Measurements from ENCODE around the gene POLR2H. TPM values are rescaled to one million over a fixed set of nuclear protein-coding genes. Genes with fewer than 3 reads are reported as not detected.

The POLR2H gene
- total and polyA plus RNA-seq, 4 donors: 46.4 to 139 (median 82.4) TPM

- no peak overlapping the region for H3K27ac ChIP-seq (ENCODE audit: low read depth in 1 of 2, low read length in 1 of 2)
- H3K4me3 ChIP-seq: no peak overlapping the region
- peaks cover 0 to 8% (median 0%) of the 10 kb centered on the region in 4 donors for H3K9me3 ChIP-seq (ENCODE audit: control insufficient read depth in 4 of 4, insufficient read depth in 3 of 4, low read length in 3 of 4)
- no peak overlapping the region for H3K9ac ChIP-seq (ENCODE audit: insufficient read depth in 1 of 2, low read length in 2 of 2)
- H3K4me1 ChIP-seq (ENCODE audit: control insufficient read depth in 5 of 5, insufficient read depth in 5 of 5, low read length in 5 of 5): peaks cover 0 to 8% (median 0%) of the 10 kb centered on the region in 5 donors
- H3K27me3 ChIP-seq (ENCODE audit: control insufficient read depth in 3 of 3, insufficient read depth in 3 of 3, low read length in 2 of 3): peaks cover 2 to 9% (median 3%) of the 10 kb centered on the region in 3 donors
- DNase-seq (no peak), ATAC-seq (ENCODE audit: insufficient read depth, low FRiP score) (no peak)
- H3K36me3 ChIP-seq (ENCODE audit: control insufficient read depth in 4 of 4, insufficient read depth in 4 of 4, low read length in 4 of 4): no peaks in the 10 kb centered on the region
- TF ChIP-seq CTCF (IDR thresholded peaks at IDR 0.05; ENCODE audit: control extremely low read depth, extremely low read depth): no peak
- WGBS, 2 donors: 60 to 66% methylated on average over 33 to 37 of the region's 37 CpGs
Observed at GRCh38 chr3:184386047-184386806, 24.7 kb downstream of the POLR2H start.

GRCh38 chr3:184387174-184387714 lies 25.7 kb downstream of the POLR2H start:
- peaks cover 0 to 3% (median 0%) of the 10 kb centered on the region in 3 donors for H3K27me3 ChIP-seq (ENCODE audit: control insufficient read depth in 3 of 3, insufficient read depth in 3 of 3, low read length in 2 of 3)
- DNase-seq (no peak), ATAC-seq (ENCODE audit: insufficient read depth, low FRiP score) (no peak)
- H3K4me1 ChIP-seq (ENCODE audit: control insufficient read depth in 5 of 5, insufficient read depth in 5 of 5, low read length in 5 of 5): no peaks in the 10 kb centered on the region
- peaks cover 0 to 7% (median 0%) of the 10 kb centered on the region in 4 donors for H3K9me3 ChIP-seq (ENCODE audit: control insufficient read depth in 4 of 4, insufficient read depth in 3 of 4, low read length in 3 of 4)
- TF ChIP-seq CTCF (IDR thresholded peaks at IDR 0.05; ENCODE audit: control extremely low read depth, extremely low read depth): no peak
- no peaks in the 10 kb centered on the region for H3K36me3 ChIP-seq (ENCODE audit: control insufficient read depth in 4 of 4, insufficient read depth in 4 of 4, low read length in 4 of 4)
- no peak overlapping the region for H3K9ac ChIP-seq (ENCODE audit: insufficient read depth in 1 of 2, low read length in 2 of 2)
- WGBS, 2 donors: 92 to 93% methylated on average over 12 of the region's 12 CpGs
- H3K27ac ChIP-seq (ENCODE audit: low read depth in 1 of 2, low read length in 1 of 2): no peak overlapping the region
- no peak overlapping the region for H3K4me3 ChIP-seq

- H3K4me1 ChIP-seq (ENCODE audit: control insufficient read depth in 5 of 5, insufficient read depth in 5 of 5, low read length in 5 of 5): no peaks in the 10 kb centered on the region
- peaks cover 0 to 5% (median 0%) of the 10 kb centered on the region in 4 donors for H3K9me3 ChIP-seq (ENCODE audit: control insufficient read depth in 4 of 4, insufficient read depth in 3 of 4, low read length in 3 of 4)
- no peak for DNase-seq
- no peak overlapping the region for H3K27ac ChIP-seq (ENCODE audit: low read depth in 1 of 2, low read length in 1 of 2)
- H3K36me3 ChIP-seq (ENCODE audit: control insufficient read depth in 4 of 4, insufficient read depth in 4 of 4, low read length in 4 of 4): no peaks in the 10 kb centered on the region
- no peak for TF ChIP-seq CTCF (IDR thresholded peaks at IDR 0.05; ENCODE audit: control extremely low read depth, extremely low read depth)
- H3K27me3 ChIP-seq (ENCODE audit: control insufficient read depth in 3 of 3, insufficient read depth in 3 of 3, low read length in 2 of 3): peaks cover 0 to 3% (median 0%) of the 10 kb centered on the region in 3 donors
- 72 to 84% methylated on average over 8 of the region's 8 CpGs for WGBS, 2 donors
- no peak overlapping the region for H3K9ac ChIP-seq (ENCODE audit: insufficient read depth in 1 of 2, low read length in 2 of 2)
- ATAC-seq (ENCODE audit: insufficient read depth, low FRiP score): no peak
- H3K4me3 ChIP-seq: no peak overlapping the region
Observed at GRCh38 chr3:184388164-184388935, 26.8 kb downstream of the POLR2H start.
